ENCODE results near the gene KCTD12. TPM values are rescaled to one million over a fixed set of nuclear protein-coding genes. Genes with fewer than 3 reads are reported as not detected.

The KCTD12 gene
- polyA plus RNA-seq (2011; rRNA removed) (2.0 and 2.3 TPM in 2 replicates), polyA minus RNA-seq (2011; rRNA and poly(A)+ RNA removed) (1.8 and 2.2 TPM in 2 replicates)

DNA sequence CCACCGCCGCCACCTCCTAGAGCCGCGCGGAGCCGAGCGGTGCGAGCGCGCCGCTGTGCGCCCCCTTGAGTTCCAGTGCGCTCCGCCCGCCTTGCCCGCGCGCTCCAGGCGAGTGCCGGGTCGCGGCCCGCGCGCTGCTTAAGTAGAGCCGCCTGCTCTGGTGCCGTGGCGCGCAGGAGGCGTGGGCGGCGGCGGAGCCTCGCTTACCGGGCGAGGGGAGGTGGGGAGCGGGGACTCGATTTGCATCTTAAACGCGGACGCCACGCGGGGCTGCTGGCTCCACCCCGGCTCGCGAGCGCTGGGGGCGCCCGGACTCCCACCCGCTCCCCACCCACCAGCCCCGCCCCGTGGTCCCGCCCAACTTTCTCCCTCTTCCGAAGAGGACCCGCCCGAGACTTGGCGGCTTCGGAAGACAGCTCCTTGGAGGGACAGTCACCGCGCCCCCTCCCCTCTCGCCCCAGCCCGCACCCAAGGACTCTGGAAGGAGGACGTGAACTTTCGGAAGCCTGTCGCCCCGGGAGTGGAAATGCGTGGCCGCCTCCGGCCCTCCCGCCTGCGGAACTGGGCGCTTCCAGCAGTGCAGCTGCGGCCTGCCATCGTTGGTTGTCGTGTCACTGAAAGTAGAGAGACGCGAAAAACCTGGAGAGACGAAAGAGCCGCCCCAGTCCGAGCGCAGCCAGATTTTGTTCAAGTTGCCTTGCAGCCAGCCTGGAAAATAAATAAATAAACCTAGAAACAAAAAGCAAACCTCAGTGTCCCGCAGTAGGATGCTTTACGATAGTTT, at the start of gene KCTD12:
TSS of gene KCTD12 (minus strand) at position 114 of the 784 bp plus-strand sequence. CDS start 257 bp downstream, outside the sequence.
- no peak for DNase-seq (ENCODE audit: low read depth, low spot score)
- CTCF ChIA-PET, result interaction anchor here (0.5 to 3.6 kb wide), 11 partner anchors 27 to 1344 kb away, joined by 3 to 37 read pairs (median 5); no protein-coding TSS in a partner anchor
- POLR2A ChIA-PET, result no interaction called here
- peak within 1 kb of the TSS; percentile 66 for H3K4me3 ChIP-seq (ENCODE audit: low read depth, low read length)
- no peak within 1 kb of the TSS for H3K27ac ChIP-seq (ENCODE audit: low read depth, low read length)
- H3K27me3 ChIP-seq (ENCODE audit: control insufficient read depth, insufficient read depth, low read length), result peaks cover 10% of the 10 kb centered on the region
- H3K9me3 ChIP-seq (ENCODE audit: control insufficient read depth, insufficient read depth, low read length), result no peaks in the 10 kb centered on the region; the same call in 1 of the 2 replicates
- TF ChIP-seq, protein P1, sequence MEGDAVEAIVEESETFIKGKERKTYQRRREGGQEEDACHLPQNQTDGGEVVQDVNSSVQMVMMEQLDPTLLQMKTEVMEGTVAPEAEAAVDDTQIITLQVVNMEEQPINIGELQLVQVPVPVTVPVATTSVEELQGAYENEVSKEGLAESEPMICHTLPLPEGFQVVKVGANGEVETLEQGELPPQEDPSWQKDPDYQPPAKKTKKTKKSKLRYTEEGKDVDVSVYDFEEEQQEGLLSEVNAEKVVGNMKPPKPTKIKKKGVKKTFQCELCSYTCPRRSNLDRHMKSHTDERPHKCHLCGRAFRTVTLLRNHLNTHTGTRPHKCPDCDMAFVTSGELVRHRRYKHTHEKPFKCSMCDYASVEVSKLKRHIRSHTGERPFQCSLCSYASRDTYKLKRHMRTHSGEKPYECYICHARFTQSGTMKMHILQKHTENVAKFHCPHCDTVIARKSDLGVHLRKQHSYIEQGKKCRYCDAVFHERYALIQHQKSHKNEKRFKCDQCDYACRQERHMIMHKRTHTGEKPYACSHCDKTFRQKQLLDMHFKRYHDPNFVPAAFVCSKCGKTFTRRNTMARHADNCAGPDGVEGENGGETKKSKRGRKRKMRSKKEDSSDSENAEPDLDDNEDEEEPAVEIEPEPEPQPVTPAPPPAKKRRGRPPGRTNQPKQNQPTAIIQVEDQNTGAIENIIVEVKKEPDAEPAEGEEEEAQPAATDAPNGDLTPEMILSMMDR (IDR thresholded peaks at IDR 0.05; ENCODE audit: low read depth, low read length), result peak; percentile 19; the same call in 1 of the 2 replicates

DNA sequence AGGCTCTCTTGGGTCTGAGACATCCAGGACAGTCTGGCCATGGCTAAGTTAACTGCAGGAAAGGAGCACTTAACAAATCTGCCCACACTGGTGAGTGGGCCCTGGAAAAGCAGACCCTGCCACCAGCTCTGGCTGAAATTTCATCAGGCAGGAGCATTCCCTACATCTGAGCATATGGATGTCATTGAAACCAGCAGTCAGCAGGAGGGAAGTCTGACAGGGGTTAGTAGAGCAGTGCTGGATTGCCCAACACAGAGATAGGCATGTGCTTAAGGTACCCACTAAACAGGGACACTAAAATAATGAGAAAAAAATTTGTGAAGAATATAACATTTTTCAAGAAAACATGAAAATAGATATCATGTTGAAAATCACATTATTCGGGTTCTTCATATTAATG, 48.5 kb upstream of the KCTD12 start:
- H3K9me3 ChIP-seq (ENCODE audit: control insufficient read depth, insufficient read depth, low read length), result no peaks in the 10 kb centered on the region

DNA sequence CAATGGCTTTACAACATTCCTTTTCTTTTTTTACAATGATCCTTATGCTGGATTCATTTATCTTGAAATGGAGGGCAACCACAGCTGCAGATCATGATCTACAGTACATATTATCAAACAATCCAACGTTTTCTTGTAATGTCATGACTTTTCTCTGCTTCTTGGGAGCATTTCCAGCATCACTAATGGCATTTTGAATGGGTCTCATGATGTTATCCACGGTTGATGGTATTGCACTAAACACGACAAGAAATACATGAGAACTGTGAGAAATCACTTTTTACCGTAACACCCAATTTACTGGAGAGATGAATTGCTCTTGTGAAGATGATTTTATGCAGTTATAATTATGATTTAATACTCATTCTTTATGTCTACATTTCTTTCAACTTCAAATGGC, 45.9 kb upstream of the KCTD12 start:
- Histone ChIP-seq H3K27me3 (ENCODE audit: control insufficient read depth, insufficient read depth, low read length) (no peaks in the 10 kb centered on the region), H3K9me3 (ENCODE audit: control insufficient read depth, insufficient read depth, low read length) (no peaks in the 10 kb centered on the region), H3K27ac (ENCODE audit: low read depth, low read length) (no peak overlapping the region), H3K4me3 (ENCODE audit: low read depth, low read length) (no peak overlapping the region)
- ChIA-PET POLR2A (no interaction called here), CTCF (no interaction called here)
- TF ChIP-seq, protein P1 (IDR thresholded peaks at IDR 0.05; ENCODE audit: low read depth, low read length), result no peak
- DNase-seq (ENCODE audit: low read depth, low spot score), result no peak

More for the DNA sequence above, 48.5 kb upstream of the KCTD12 start:
- H3K4me3 ChIP-seq (ENCODE audit: low read depth, low read length), result no peak overlapping the region
- ChIA-PET POLR2A (no interaction called here), CTCF (no interaction called here)
- no peak overlapping the region for H3K27ac ChIP-seq (ENCODE audit: low read depth, low read length)
- DNase-seq (ENCODE audit: low read depth, low spot score), result no peak
- TF ChIP-seq, protein P1 (IDR thresholded peaks at IDR 0.05; ENCODE audit: low read depth, low read length), result no peak
- no peaks in the 10 kb centered on the region for H3K27me3 ChIP-seq (ENCODE audit: control insufficient read depth, insufficient read depth, low read length)

DNA sequence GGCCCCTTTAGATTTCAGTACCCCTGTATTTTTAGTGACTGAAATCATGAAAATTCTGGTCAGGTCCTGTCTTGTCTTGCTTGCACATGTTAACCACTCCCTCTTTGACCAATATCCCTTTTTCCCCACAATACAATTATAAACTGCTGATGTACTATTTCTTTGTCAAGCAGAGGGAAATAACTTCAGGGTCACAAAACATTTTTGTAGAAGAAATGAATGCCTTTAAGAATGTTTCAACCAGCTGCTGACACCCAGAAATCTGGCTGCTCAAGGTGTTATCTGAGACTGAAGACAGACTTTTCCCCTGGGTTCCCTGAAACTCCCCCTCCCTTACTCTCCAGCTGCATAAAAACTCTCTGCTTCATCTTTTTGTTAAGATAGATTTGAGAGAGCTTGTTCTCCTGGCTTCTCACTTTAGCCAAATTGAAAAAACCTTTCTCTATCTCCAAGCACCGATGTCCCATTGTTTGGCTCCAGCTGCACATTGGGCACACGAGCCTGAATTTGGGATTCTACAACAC, 43.7 kb upstream of the KCTD12 start:
- TF ChIP-seq, protein P1 (IDR thresholded peaks at IDR 0.05; ENCODE audit: low read depth, low read length), result no peak
- Histone ChIP-seq H3K27me3 (ENCODE audit: control insufficient read depth, insufficient read depth, low read length) (no peaks in the 10 kb centered on the region), H3K9me3 (ENCODE audit: control insufficient read depth, insufficient read depth, low read length) (no peaks in the 10 kb centered on the region), H3K4me3 (ENCODE audit: low read depth, low read length) (no peak overlapping the region), H3K27ac (ENCODE audit: low read depth, low read length) (no peak overlapping the region)
- DNase-seq (ENCODE audit: low read depth, low spot score), result no peak
- CTCF ChIA-PET, result no interaction called here
- POLR2A ChIA-PET, result no interaction called here

DNA sequence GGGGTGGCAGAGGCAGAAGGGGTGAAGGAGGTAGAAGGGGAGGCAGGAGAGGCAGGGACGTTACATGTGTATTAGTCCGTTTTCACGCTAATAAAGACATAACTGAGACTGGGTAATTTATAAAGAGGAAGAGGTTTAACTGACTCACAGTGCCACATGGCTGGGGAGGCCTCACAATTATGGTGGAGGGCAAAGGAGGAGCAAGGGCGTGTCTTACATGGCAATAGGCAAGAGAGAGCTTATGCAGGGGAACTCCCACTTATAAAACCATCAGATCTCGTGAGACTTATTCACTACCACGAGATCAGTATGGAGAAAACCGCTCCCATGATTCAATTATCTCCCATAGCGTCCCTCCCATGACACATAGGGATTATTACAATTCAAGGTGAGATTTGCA, 43.1 kb upstream of the KCTD12 start:
- Histone ChIP-seq H3K4me3 (ENCODE audit: low read depth, low read length) (no peak overlapping the region), H3K9me3 (ENCODE audit: control insufficient read depth, insufficient read depth, low read length) (no peaks in the 10 kb centered on the region), H3K27ac (ENCODE audit: low read depth, low read length) (no peak overlapping the region), H3K27me3 (ENCODE audit: control insufficient read depth, insufficient read depth, low read length) (no peaks in the 10 kb centered on the region)
- CTCF ChIA-PET, result no interaction called here
- DNase-seq (ENCODE audit: low read depth, low spot score), result no peak
- POLR2A ChIA-PET, result no interaction called here
- TF ChIP-seq, protein P1 (IDR thresholded peaks at IDR 0.05; ENCODE audit: low read depth, low read length), result no peak

Data from AG04450 (cell line).